Measurements from ENCODE around the gene PDCL2. TPM values are rescaled to one million over a fixed set of nuclear protein-coding genes. Genes with fewer than 3 reads are reported as not detected.

PDCL2 gene
- total RNA-seq, 4 donors from 2014 or later = not detected

Other genes starting within 250 kb of the PDCL2 start
- gene SRD5A3, start 246.0 kb downstream of the PDCL2 start, total RNA-seq = 1 to 10 TPM; 2.4 to 7.6 (median 5.1) TPM
- 10 to 100 TPM; 23.5 to 80.3 (median 48.9) TPM for gene TMEM165, start 196.3 kb downstream of the PDCL2 start, total RNA-seq
- gene CLOCK, start 45.3 kb downstream of the PDCL2 start, total RNA-seq = 10 to 100 TPM; 21.9 to 60.7 (median 34.2) TPM
- not detected for gene NMU, start 44.1 kb upstream of the PDCL2 start, total RNA-seq
- gene EXOC1L, start 227.5 kb upstream of the PDCL2 start, total RNA-seq = not detected

All from gastrocnemius medialis (tissue), 4 donors.